Measurements from ENCODE around the gene ITGB5.

ITGB5 gene

GRCh38 chr3:124858275-124858674, 28.9 kb downstream of the ITGB5 start:
- Histone ChIP-seq H3K27ac (ENCODE audit: poor library complexity, severe bottlenecking) (no peak overlapping the region), H3K4me1 (ENCODE audit: insufficient read depth, poor library complexity, severe bottlenecking) (peaks cover 24% of the 10 kb centered on the region), H3K27me3 (ENCODE audit: insufficient read depth, poor library complexity, severe bottlenecking) (no peaks in the 10 kb centered on the region), H3K36me3 (ENCODE audit: low read depth) (peaks cover 35% of the 10 kb centered on the region), H3K9me3 (ENCODE audit: severe bottlenecking) (no peaks in the 10 kb centered on the region), H3K4me3 (ENCODE audit: severe bottlenecking) (no peak overlapping the region)
- no peak for DNase-seq (ENCODE audit: low spot score)
- no peak for ATAC-seq (ENCODE audit: low read depth)
- no peak for TF ChIP-seq CTCF (IDR thresholded peaks at IDR 0.05; ENCODE audit: poor library complexity, severe bottlenecking)

- DNase-seq (ENCODE audit: low spot score): no peak
- Histone ChIP-seq H3K9me3 (ENCODE audit: severe bottlenecking) (no peaks in the 10 kb centered on the region), H3K27ac (ENCODE audit: poor library complexity, severe bottlenecking) (no peak overlapping the region), H3K4me1 (ENCODE audit: insufficient read depth, poor library complexity, severe bottlenecking) (peaks cover 24% of the 10 kb centered on the region), H3K27me3 (ENCODE audit: insufficient read depth, poor library complexity, severe bottlenecking) (no peaks in the 10 kb centered on the region), H3K36me3 (ENCODE audit: low read depth) (peaks cover 31% of the 10 kb centered on the region), H3K4me3 (ENCODE audit: severe bottlenecking) (no peak overlapping the region)
- ATAC-seq (ENCODE audit: low read depth): no peak
- no peak for TF ChIP-seq CTCF (IDR thresholded peaks at IDR 0.05; ENCODE audit: poor library complexity, severe bottlenecking)
These were observed 30.5 kb downstream of the ITGB5 start for GRCh38 chr3:124856677-124857076.

- H3K4me1 ChIP-seq (ENCODE audit: insufficient read depth, poor library complexity, severe bottlenecking): peaks cover 7% of the 10 kb centered on the region
- DNase-seq (ENCODE audit: low spot score): no peak
- no peak for ATAC-seq (ENCODE audit: low read depth)
- no peak for TF ChIP-seq CTCF (IDR thresholded peaks at IDR 0.05; ENCODE audit: poor library complexity, severe bottlenecking)
- H3K4me3 ChIP-seq (ENCODE audit: severe bottlenecking): no peak overlapping the region
- H3K36me3 ChIP-seq (ENCODE audit: low read depth): peaks cover 27% of the 10 kb centered on the region
- H3K9me3 ChIP-seq (ENCODE audit: severe bottlenecking): no peaks in the 10 kb centered on the region
- H3K27me3 ChIP-seq (ENCODE audit: insufficient read depth, poor library complexity, severe bottlenecking): no peaks in the 10 kb centered on the region
- no peak overlapping the region for H3K27ac ChIP-seq (ENCODE audit: poor library complexity, severe bottlenecking)
These were observed 33.2 kb downstream of the ITGB5 start for GRCh38 chr3:124854009-124854408.

- Histone ChIP-seq H3K9me3 (ENCODE audit: severe bottlenecking) (no peaks in the 10 kb centered on the region), H3K36me3 (ENCODE audit: low read depth) (peaks cover 27% of the 10 kb centered on the region), H3K4me1 (ENCODE audit: insufficient read depth, poor library complexity, severe bottlenecking) (peaks cover 4% of the 10 kb centered on the region), H3K4me3 (ENCODE audit: severe bottlenecking) (no peak overlapping the region), H3K27ac (ENCODE audit: poor library complexity, severe bottlenecking) (no peak overlapping the region), H3K27me3 (ENCODE audit: insufficient read depth, poor library complexity, severe bottlenecking) (no peaks in the 10 kb centered on the region)
- ATAC-seq (ENCODE audit: low read depth) (no peak), DNase-seq (ENCODE audit: low spot score) (no peak)
- no peak for TF ChIP-seq CTCF (IDR thresholded peaks at IDR 0.05; ENCODE audit: poor library complexity, severe bottlenecking)
These were observed 33.7 kb downstream of the ITGB5 start for GRCh38 chr3:124853446-124853845.

- no peak overlapping the region for H3K4me3 ChIP-seq (ENCODE audit: severe bottlenecking)
- no peaks in the 10 kb centered on the region for H3K27me3 ChIP-seq (ENCODE audit: insufficient read depth, poor library complexity, severe bottlenecking)
- DNase-seq (ENCODE audit: low spot score): no peak
- H3K9me3 ChIP-seq (ENCODE audit: severe bottlenecking): no peaks in the 10 kb centered on the region
- no peak for ATAC-seq (ENCODE audit: low read depth)
- H3K27ac ChIP-seq (ENCODE audit: poor library complexity, severe bottlenecking): no peak overlapping the region
- TF ChIP-seq CTCF (IDR thresholded peaks at IDR 0.05; ENCODE audit: poor library complexity, severe bottlenecking): no peak
- peaks cover 4% of the 10 kb centered on the region for H3K4me1 ChIP-seq (ENCODE audit: insufficient read depth, poor library complexity, severe bottlenecking)
- H3K36me3 ChIP-seq (ENCODE audit: low read depth): peaks cover 27% of the 10 kb centered on the region
These were observed 35.3 kb downstream of the ITGB5 start for GRCh38 chr3:124851905-124852304.
